HEK293 (cell line): ENCODE data around the gene PRDM15.

Source experiments
- CTCF ChIA-PET: fragments of 350-600 bp; formaldehyde crosslinking; extraction: SDS; loops from one replicate; lab custom pipeline; 2021; ENCODE audit warnings: antibody characterized with exemption; lab: Yijun Ruan, JAX
- POLR2A ChIA-PET: fragments of 300-600 bp; formaldehyde crosslinking; extraction: SDS; loops from one replicate; lab custom pipeline; 2020; ENCODE audit warnings: antibody characterized with exemption, inconsistent platforms; lab: Yijun Ruan, JAX
- H3K27ac ChIP-seq: fragments of 200-500 bp; sonication (Bioruptor generic); 2 replicates; pipeline ENCODE4 v1.5.1; 2014; ENCODE audit warnings: low read depth, low read length, control low read depth, inconsistent platforms; ENCODE audit errors: extremely low read depth
- H3K36me3 ChIP-seq, 2 experiments: fragments of 200-500 bp in 1 of 2; sonication (Bioruptor generic) in 1 of 2; 1 replicate in 1 of 2; 2 replicates in 1 of 2; pipeline ENCODE4 v1.5.1; 2014 to 2017; ENCODE audit warnings: inconsistent platforms in 2 of 2, low read length in 2 of 2; ENCODE audit not compliant: control insufficient read depth in 2 of 2, insufficient read depth in 1 of 2
- H3K4me1 ChIP-seq: fragments of 200-500 bp; sonication (Bioruptor generic); 2 replicates; pipeline ENCODE4 v1.5.1; 2014; ENCODE audit warnings: mild to moderate bottlenecking, low read length, inconsistent platforms; ENCODE audit not compliant: control insufficient read depth, insufficient read depth
- H3K4me3 ChIP-seq: 2 replicates; pipeline ENCODE4 v1.5.1; 2011; ENCODE audit warnings: low read depth, mild to moderate bottlenecking, control low read depth, low read length, moderate library complexity
- H3K9me3 ChIP-seq: fragments of 200-500 bp; sonication (Bioruptor generic); 2 replicates; pipeline ENCODE4 v1.5.1; 2014; ENCODE audit warnings: low read depth, low read length, inconsistent platforms; ENCODE audit not compliant: control insufficient read depth, insufficient read depth
- BCL6B ChIP-seq: fragments of 450-650 bp; formaldehyde crosslinking; IDR thresholded peaks from 2 replicates; pipeline ENCODE4 v1.5.1; 2017; ENCODE audit warnings: missing biosample characterization, missing genetic modification characterization
- ELK4 ChIP-seq: IDR thresholded peaks from 2 replicates; pipeline ENCODE4 v1.6.1; 2011; ENCODE audit warnings: mild to moderate bottlenecking, low read depth, low read length, borderline replicate concordance
- GLI4 ChIP-seq: fragments of 450-650 bp; formaldehyde crosslinking; IDR thresholded peaks from 2 replicates; pipeline ENCODE4 v1.5.1; 2016; ENCODE audit warnings: missing biosample characterization, missing genetic modification characterization
- HIC1 ChIP-seq: fragments of 450-650 bp; formaldehyde crosslinking; IDR thresholded peaks from 2 replicates; pipeline ENCODE4 v1.5.1; 2016; ENCODE audit warnings: missing biosample characterization, missing genetic modification characterization
- HOXC10 ChIP-seq: sonication (generic); formaldehyde crosslinking; IDR thresholded peaks from 2 replicates; pipeline ENCODE4 v1.8.1; 2023; ENCODE audit warnings: mild to moderate bottlenecking, missing genetic modification reagents
- IKZF3 ChIP-seq: fragments of 450-650 bp; IDR thresholded peaks from 2 replicates; pipeline ENCODE4 v1.5.0; 2018; ENCODE audit warnings: missing biosample characterization, mild to moderate bottlenecking, missing genetic modification characterization, moderate library complexity
- MYNN ChIP-seq: fragments of 450-650 bp; formaldehyde crosslinking; IDR thresholded peaks from 2 replicates; pipeline ENCODE4 v1.5.1; 2016; ENCODE audit warnings: missing biosample characterization, missing genetic modification characterization, borderline replicate concordance
- PATZ1 ChIP-seq: fragments of 450-650 bp; formaldehyde crosslinking; IDR thresholded peaks from 2 replicates; pipeline ENCODE4 v1.5.1; 2016; ENCODE audit warnings: missing biosample characterization, missing genetic modification characterization
- SCRT2 ChIP-seq: fragments of 450-650 bp; formaldehyde crosslinking; IDR thresholded peaks from 2 replicates; pipeline ENCODE4 v1.5.1; 2016; ENCODE audit warnings: missing biosample characterization, missing genetic modification characterization
- TCF7L2 ChIP-seq: IDR thresholded peaks from 2 replicates; pipeline ENCODE4 v1.6.1; 2011; ENCODE audit warnings: low read depth, mild to moderate bottlenecking, inconsistent platforms, low read length, moderate library complexity, borderline replicate concordance
- WT1 ChIP-seq: fragments of 450-650 bp; formaldehyde crosslinking; IDR thresholded peaks from 2 replicates; pipeline ENCODE4 v1.5.1; 2016; ENCODE audit warnings: missing biosample characterization, missing genetic modification characterization
- ZBTB20 ChIP-seq: fragments of 450-650 bp; formaldehyde crosslinking; IDR thresholded peaks from 2 replicates; pipeline ENCODE4 v1.5.1; 2016; ENCODE audit warnings: missing biosample characterization, missing genetic modification characterization
- ZBTB44 ChIP-seq: fragments of 450-650 bp; IDR thresholded peaks from 2 replicates; pipeline ENCODE4 v1.5.1; 2018; ENCODE audit warnings: missing biosample characterization, mild to moderate bottlenecking, missing genetic modification characterization
- ZEB2 ChIP-seq: fragments of 450-650 bp; formaldehyde crosslinking; IDR thresholded peaks from 2 replicates; pipeline ENCODE4 v1.5.1; 2016; ENCODE audit warnings: missing biosample characterization, missing genetic modification characterization
- ZNF10 ChIP-seq: fragments of 450-650 bp; formaldehyde crosslinking; IDR thresholded peaks from 2 replicates; pipeline ENCODE4 v1.5.1; 2017; ENCODE audit warnings: missing biosample characterization, missing genetic modification characterization
- ZNF138 ChIP-seq: fragments of 450-650 bp; formaldehyde crosslinking; IDR thresholded peaks from 2 replicates; pipeline ENCODE4 v1.5.1; 2016; ENCODE audit warnings: missing biosample characterization, missing genetic modification characterization, borderline replicate concordance
- ZNF18 ChIP-seq: fragments of 450-650 bp; formaldehyde crosslinking; IDR thresholded peaks from 2 replicates; pipeline ENCODE4 v1.5.1; 2016; ENCODE audit warnings: missing biosample characterization, missing genetic modification characterization
- ZNF2 ChIP-seq: fragments of 450-650 bp; formaldehyde crosslinking; IDR thresholded peaks from 2 replicates; pipeline ENCODE4 v1.5.1; 2016; ENCODE audit warnings: missing biosample characterization, missing genetic modification characterization
- ZNF335 ChIP-seq: fragments of 450-650 bp; formaldehyde crosslinking; conservative IDR thresholded peaks from 2 replicates; pipeline ENCODE4 v1.5.1; 2016; ENCODE audit warnings: missing biosample characterization, missing genetic modification characterization
- ZNF530 ChIP-seq: fragments of 450-650 bp; formaldehyde crosslinking; IDR thresholded peaks from 2 replicates; pipeline ENCODE4 v1.5.1; 2016; ENCODE audit warnings: low read depth, missing biosample characterization, missing genetic modification characterization
- ZNF596 ChIP-seq: fragments of 450-650 bp; IDR thresholded peaks from 2 replicates; pipeline ENCODE4 v1.5.0; 2018; ENCODE audit warnings: missing biosample characterization, mild to moderate bottlenecking, missing genetic modification characterization, moderate library complexity
- ZNF629 ChIP-seq: fragments of 450-650 bp; formaldehyde crosslinking; IDR thresholded peaks from 2 replicates; pipeline ENCODE4 v1.5.1; 2017; ENCODE audit warnings: missing biosample characterization, missing genetic modification characterization
- ZNF660 ChIP-seq: fragments of 450-650 bp; IDR thresholded peaks from 2 replicates; pipeline ENCODE4 v1.5.1; 2018; ENCODE audit warnings: missing biosample characterization, mild to moderate bottlenecking, missing genetic modification characterization
- ZNF76 ChIP-seq: fragments of 450-650 bp; formaldehyde crosslinking; IDR thresholded peaks from 2 replicates; pipeline ENCODE4; 2016; ENCODE audit warnings: low read depth, missing biosample characterization, missing genetic modification characterization, borderline replicate concordance
- ZNF830 ChIP-seq: fragments of 450-650 bp; IDR thresholded peaks from 2 replicates; pipeline ENCODE4 v1.5.0; 2018; ENCODE audit warnings: missing biosample characterization, missing genetic modification characterization, low read depth, mild to moderate bottlenecking, moderate library complexity
- ZSCAN18 ChIP-seq: fragments of 450-650 bp; formaldehyde crosslinking; IDR thresholded peaks from 2 replicates; pipeline ENCODE4 v1.5.1; 2016; ENCODE audit warnings: missing biosample characterization, missing genetic modification characterization
- ZSCAN23 ChIP-seq: fragments of 450-650 bp; formaldehyde crosslinking; IDR thresholded peaks from 2 replicates; pipeline ENCODE4 v1.5.1; 2016; ENCODE audit warnings: missing biosample characterization, missing genetic modification characterization

Gene PRDM15

GRCh38 chr21:41763398-41763931 is 115.7 kb downstream of the PRDM15 start:
- ChIA-PET POLR2A (interaction anchor here (0.6 to 1.0 kb wide), 2 partner anchors 13 to 594 kb away, joined by 3 to 4 read pairs; no protein-coding TSS in a partner anchor), CTCF (interaction anchor here (1.0 to 2.9 kb wide), 5 partner anchors 15 to 382 kb away, joined by 3 to 13 read pairs (median 4); no protein-coding TSS in a partner anchor)
- Histone ChIP-seq H3K27ac (no peak overlapping the region), H3K9me3 (no peaks in the 10 kb centered on the region), H3K4me1 (peaks cover 44% of the 10 kb centered on the region), H3K36me3 (no peaks in the 10 kb centered on the region), H3K4me3 (no peak overlapping the region)
- no peak for TF ChIP-seq HOXC10 (CRISPR knock-in tag)
- TF ChIP-seq ZNF2 (tag by site-specific recombination), result no peak
- TF ChIP-seq ZNF76 (tag by site-specific recombination), result peak; percentile 21; the same call in 1 of the 2 replicates
- TF ChIP-seq HIC1 (tag by site-specific recombination), result no peak
- TF ChIP-seq ZBTB20 (tag by site-specific recombination), result peak; percentile 30
- TF ChIP-seq GLI4, result no peak
- no peak for TF ChIP-seq ZSCAN18 (tag by site-specific recombination)
- TF ChIP-seq ZNF596 (tag by site-specific recombination), result no peak
- TF ChIP-seq ZNF335 (tag by site-specific recombination), result no peak
- TF ChIP-seq MYNN, result no peak
- peak; percentile 37; the same call in 1 of the 2 replicates for TF ChIP-seq ZNF18 (tag by site-specific recombination)
- TF ChIP-seq ZNF660 (tag by site-specific recombination), result no peak
- TF ChIP-seq ZNF629, result no peak
- peak; percentile 50; the same call in 1 of the 2 replicates for TF ChIP-seq ZBTB44
- 0 out of 2 replicates have a peak, but pooled peaks have one; percentile 25 for TF ChIP-seq PATZ1 (tag by site-specific recombination)
- TF ChIP-seq ZNF10 (tag by site-specific recombination), result no peak
- TF ChIP-seq WT1 (tag by site-specific recombination), result no peak
- no peak for TF ChIP-seq BCL6B (tag by site-specific recombination)
- no peak for TF ChIP-seq SCRT2 (tag by site-specific recombination)
- peak; percentile 42; the same call in 1 of the 2 replicates for TF ChIP-seq IKZF3 (tag by site-specific recombination)
- no peak for TF ChIP-seq ZEB2 (tag by site-specific recombination)
- TF ChIP-seq TCF7L2, result no peak
- no peak for TF ChIP-seq ELK4
- TF ChIP-seq ZNF830, result no peak
- TF ChIP-seq ZNF138 (tag by site-specific recombination), result no peak
- no peak for TF ChIP-seq ZSCAN23
- no peak for TF ChIP-seq ZNF530
